HCT116 (cell line): ENCODE measurements around the gene IGF2.

Source experiments
- CTCF ChIP-seq, 3 experiments: fragments of 200-600 bp in 1 of 3; sonication (generic) in 1 of 3; IDR thresholded peaks in 2 of 3; conservative IDR thresholded peaks in 1 of 3; 2 replicates each; pipeline ENCODE4 v1.5.1; 2012 to 2017; ENCODE audit warnings: low read depth in 2 of 3, low read length in 2 of 3, antibody characterized with exemption in 1 of 3, borderline replicate concordance in 1 of 3, control low read depth in 1 of 3, mild to moderate bottlenecking in 1 of 3, mixed read lengths in 1 of 3, mixed run types in 1 of 3, moderate library complexity in 1 of 3; ENCODE audit not compliant: insufficient read depth in 1 of 3
- EGR1 ChIP-seq: IDR thresholded peaks from 2 replicates; pipeline ENCODE4 v1.6.1; 2012; ENCODE audit warnings: low read depth
- EZH2 ChIP-seq: fragments of 200-600 bp; sonication (generic); IDR thresholded peaks from 2 replicates; pipeline ENCODE4 v1.6.1; 2017; ENCODE audit warnings: antibody characterized with exemption, mixed run types
- EZH2phosphoT487 ChIP-seq: fragments of 200-600 bp; IDR thresholded peaks from 2 replicates; pipeline ENCODE4 v1.6.1; 2018; ENCODE audit warnings: antibody characterized with exemption, borderline replicate concordance
- MAX ChIP-seq: IDR thresholded peaks from 2 replicates; pipeline ENCODE4 v1.6.1; 2012
- POLR2A ChIP-seq: IDR thresholded peaks from 2 replicates; pipeline ENCODE4 v1.7.0; 2011; ENCODE audit warnings: borderline replicate concordance; ENCODE audit not compliant: insufficient read depth, insufficient read length; ENCODE audit errors: extremely low read depth
- POLR2AphosphoS5 ChIP-seq: IDR thresholded peaks from 2 replicates; pipeline ENCODE4 v1.6.1; 2011; ENCODE audit warnings: mild to moderate bottlenecking, low read depth, low read length, moderate library complexity
- RAD21 ChIP-seq: IDR thresholded peaks from 2 replicates; pipeline ENCODE4 v1.6.1; 2012; ENCODE audit warnings: low read depth, mild to moderate bottlenecking
- REST ChIP-seq: IDR thresholded peaks from 2 replicates; pipeline ENCODE4 v1.6.1; 2012; ENCODE audit warnings: low read depth
- ZNF274 ChIP-seq: fragments of 200-500 bp; sonication (Bioruptor generic); IDR thresholded peaks from 2 replicates; pipeline ENCODE4 v1.6.1; 2014; ENCODE audit warnings: mild to moderate bottlenecking, low read depth, low read length, inconsistent platforms

GRCh38 chr11:2186669-2187279 is 47.6 kb upstream of the IGF2 start:
- TF ChIP-seq CTCF (IDR thresholded peaks at IDR 0.05 in 2 of 3, conservative IDR thresholded peaks at IDR 0.05 in 1 of 3; ENCODE audit: borderline replicate concordance in 1 of 3, insufficient read depth in 1 of 3, low read depth in 2 of 3, low read length in 2 of 3) = peak in 2 of 3 experiments; percentile 74; a peak in 4 of 6 replicates
- TF ChIP-seq POLR2A = no peak
- no peak for TF ChIP-seq POLR2AphosphoS5
- TF ChIP-seq EZH2 = no peak
- TF ChIP-seq EZH2phosphoT487 = no peak
- TF ChIP-seq REST = no peak
- TF ChIP-seq MAX = no peak
- no peak for TF ChIP-seq EGR1
- no peak for TF ChIP-seq ZNF274
- TF ChIP-seq RAD21 = no peak
